Measurements from ENCODE around the gene P2RY11.

Gene P2RY11

GRCh38 chr19:10111405-10111811, at the start of gene P2RY11:
P2RY11 (plus strand) TSS chr19:10111693; CDS start chr19:10111722, 29 bp downstream.
- DNase-seq: no peak

- DNase-seq: no peak
These were observed 49.7 kb upstream of the P2RY11 start for GRCh38 chr19:10061717-10062310.

- no peak for DNase-seq
These were observed 43.3 kb upstream of the P2RY11 start for GRCh38 chr19:10068205-10068604.

GRCh38 chr19:10069046-10069445, 42.4 kb upstream of the P2RY11 start:
- DNase-seq: no peak

- no peak for DNase-seq
These were observed 40.6 kb upstream of the P2RY11 start for GRCh38 chr19:10070730-10071446.

GRCh38 chr19:10074153-10074552, 37.3 kb upstream of the P2RY11 start:
- DNase-seq: peak; percentile 5

- no peak for DNase-seq
These were observed 35.0 kb upstream of the P2RY11 start for GRCh38 chr19:10076535-10076934.

GRCh38 chr19:10078329-10078728, 33.2 kb upstream of the P2RY11 start:
- DNase-seq: no peak

- DNase-seq: no peak
These were observed 32.5 kb upstream of the P2RY11 start for GRCh38 chr19:10079031-10079453.

- DNase-seq: no peak
These were observed 27.6 kb upstream of the P2RY11 start for GRCh38 chr19:10083911-10084310.

GRCh38 chr19:10084803-10085202, 26.7 kb upstream of the P2RY11 start:
- no peak for DNase-seq

GRCh38 chr19:10085641-10086590, 25.6 kb upstream of the P2RY11 start, which contains the start of gene SHFL:
SHFL (plus strand) TSS chr19:10086317; CDS start chr19:10086428, 111 bp downstream.
- peak; percentile 20 for DNase-seq

GRCh38 chr19:10086591-10087192, 24.8 kb upstream of the P2RY11 start:
- no peak for DNase-seq

GRCh38 chr19:10087296-10088061, 24.0 kb upstream of the P2RY11 start:
- no peak for DNase-seq

GRCh38 chr19:10088949-10089554, 22.4 kb upstream of the P2RY11 start:
- DNase-seq: no peak

GRCh38 chr19:10089801-10090375, 21.6 kb upstream of the P2RY11 start:
- DNase-seq: no peak

GRCh38 chr19:10091370-10091687, 20.2 kb upstream of the P2RY11 start:
- DNase-seq: no peak

- no peak for DNase-seq
These were observed 19.4 kb upstream of the P2RY11 start for GRCh38 chr19:10091895-10092641.

GRCh38 chr19:10092648-10093294, 18.7 kb upstream of the P2RY11 start:
- no peak for DNase-seq
